ENCODE data around the gene GLIS1. TPM values are rescaled to one million over a fixed set of nuclear protein-coding genes. Genes with fewer than 3 reads are reported as not detected.

The GLIS1 gene
- total RNA-seq, 1 donor from 2014 or later, result 0.20 TPM

DNA sequence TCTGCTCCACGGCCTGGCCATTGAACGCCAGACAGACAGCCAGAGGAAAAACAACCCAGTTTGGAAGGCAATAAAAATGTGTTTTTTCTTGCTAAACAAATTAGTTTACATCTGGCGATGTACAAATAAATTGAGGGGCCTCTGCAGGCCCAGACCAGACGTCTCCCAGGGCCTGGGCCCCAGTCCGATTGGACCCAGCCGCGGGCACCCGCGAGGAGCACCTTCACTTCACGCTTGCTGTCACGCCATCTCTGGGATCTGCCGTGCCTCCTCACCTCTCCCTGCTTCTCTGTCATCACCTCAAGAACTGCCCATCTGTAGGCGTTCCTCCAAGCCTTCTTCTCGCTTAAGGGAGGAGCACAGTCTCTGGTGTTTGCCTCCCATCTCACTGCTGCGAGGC is 61.5 kb downstream of the GLIS1 start:
- ATAC-seq, result no peak

GRCh38 chr1:53672785-53673184 is 66.2 kb downstream of the GLIS1 start:
- no peak for ATAC-seq

DNA sequence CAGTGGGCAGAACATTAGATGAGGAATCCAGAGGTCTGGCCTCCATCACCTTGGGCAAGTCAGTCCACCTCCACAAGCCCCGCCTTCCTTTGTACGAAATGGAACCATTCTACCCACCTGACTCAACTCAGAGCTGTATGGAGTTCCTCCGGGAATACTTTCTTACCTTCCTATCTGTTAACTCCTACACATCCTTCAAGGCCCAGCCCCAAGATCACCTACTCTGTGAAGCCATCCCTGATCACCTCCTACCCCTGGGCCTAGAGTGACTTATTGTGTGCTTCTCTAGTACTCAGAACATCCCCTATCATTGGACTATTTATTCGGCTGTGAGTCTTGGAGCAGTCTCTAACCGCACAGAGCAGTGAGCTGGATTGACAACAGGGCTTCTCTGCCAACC is 66.7 kb downstream of the GLIS1 start:
- ATAC-seq, result no peak

DNA sequence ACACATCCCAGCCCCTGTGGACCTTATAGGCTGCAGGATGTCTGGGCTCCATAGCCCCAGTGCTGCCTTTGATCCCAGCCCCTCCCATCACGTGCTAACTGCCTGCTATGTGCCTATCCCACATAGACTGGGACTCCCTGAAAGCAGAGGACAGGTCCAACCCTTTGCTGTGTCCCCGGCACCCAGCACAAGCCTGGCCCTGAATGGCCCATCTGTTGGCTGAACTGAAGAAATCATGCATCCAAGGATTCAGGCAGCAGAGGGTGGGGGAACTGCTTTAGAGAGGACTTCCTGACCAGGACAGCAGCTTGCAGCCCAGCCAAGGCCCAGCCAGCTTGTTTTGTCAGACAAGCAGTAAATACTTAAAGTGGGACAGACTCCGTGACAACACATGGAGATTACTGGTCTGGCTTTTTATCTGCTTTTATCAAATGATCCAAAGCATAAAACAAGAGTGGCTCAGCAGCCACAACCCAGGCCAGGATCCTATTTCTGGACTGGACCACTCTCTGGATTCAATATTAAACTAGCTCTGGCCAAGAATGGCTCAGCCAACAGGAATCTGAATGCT is 69.3 kb downstream of the GLIS1 start:
- ATAC-seq, result peak; percentile 26

DNA sequence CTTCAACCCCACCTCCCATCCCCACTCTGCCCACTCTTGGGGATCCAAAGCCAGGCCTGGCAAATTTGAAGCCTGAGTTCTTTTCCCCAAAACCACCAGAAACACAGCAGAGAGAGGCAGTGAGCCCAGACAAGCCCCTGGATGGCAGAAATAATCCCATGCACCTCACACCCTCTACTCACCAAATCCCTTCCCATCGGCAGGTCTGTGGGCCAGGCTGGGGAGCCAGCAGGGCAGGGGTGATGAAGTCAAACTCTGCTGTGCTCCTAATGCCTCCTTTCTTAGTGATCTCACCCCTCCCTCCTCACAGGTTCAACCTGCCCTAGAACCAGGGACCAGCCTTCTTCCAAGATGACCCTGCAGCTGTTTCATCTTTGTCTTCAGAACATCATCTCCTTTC is 72.4 kb downstream of the GLIS1 start:
- ATAC-seq, result no peak

DNA sequence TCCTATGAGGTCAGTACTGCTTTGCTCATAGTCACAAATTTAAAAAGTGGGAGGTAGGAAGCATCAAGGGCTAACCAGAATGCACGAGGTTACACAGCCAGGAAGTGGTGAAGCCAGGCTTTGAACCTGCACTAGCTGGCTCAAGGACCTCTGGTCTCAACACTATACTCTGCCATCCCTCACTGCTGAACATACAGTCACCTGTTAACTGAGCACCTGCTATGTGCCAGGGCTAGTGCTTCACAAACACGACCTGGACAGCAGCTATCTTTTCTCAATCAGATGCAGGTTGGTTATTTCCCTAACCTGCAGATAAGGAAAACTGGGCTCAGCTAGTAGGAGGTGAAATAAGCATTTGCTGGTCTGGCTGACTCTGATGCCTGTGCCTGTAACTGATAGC is 73.0 kb downstream of the GLIS1 start:
- no peak for ATAC-seq

GRCh38 chr1:53663529-53664300 is 75.2 kb downstream of the GLIS1 start:
- no peak for ATAC-seq

DNA sequence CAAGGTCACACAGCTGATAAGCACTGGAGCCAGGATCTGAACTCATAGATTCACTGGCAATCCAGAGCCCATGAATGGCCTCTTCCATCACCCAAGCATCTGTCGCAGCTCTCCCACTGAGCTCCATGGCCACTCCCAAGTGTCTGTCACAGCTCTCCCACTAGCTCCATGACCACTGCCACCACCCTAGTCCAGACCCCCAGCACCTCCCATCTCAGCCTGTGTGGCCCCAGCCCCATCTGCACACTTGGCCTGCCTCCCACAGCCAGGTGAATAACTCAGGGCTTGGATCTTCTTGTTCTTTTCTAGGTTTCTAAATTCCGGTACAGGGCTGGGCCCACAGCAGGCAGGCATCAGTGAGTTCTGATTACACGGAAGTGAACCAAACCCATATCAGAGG is 76.0 kb downstream of the GLIS1 start:
- no peak for ATAC-seq

DNA sequence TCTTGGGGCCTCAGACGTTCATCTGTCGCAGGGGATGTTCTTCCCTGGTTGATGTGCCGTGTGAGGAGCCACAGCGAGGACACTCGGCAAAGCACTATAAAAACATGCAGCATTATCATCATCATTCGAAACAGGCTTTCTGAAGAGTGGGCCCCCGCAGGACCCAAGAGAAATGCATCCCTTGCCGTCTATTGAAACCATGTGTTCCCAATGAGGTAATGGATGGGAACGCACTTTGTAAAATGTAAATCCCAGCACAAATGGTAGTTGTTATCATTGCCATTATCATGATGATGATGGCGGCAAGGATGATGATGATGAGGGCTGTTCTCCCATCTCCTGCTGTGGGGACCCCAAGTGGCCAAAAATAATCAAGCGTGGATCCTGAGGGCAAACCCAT is 76.8 kb downstream of the GLIS1 start:
- ATAC-seq, result no peak

GRCh38 chr1:53661496-53661895 is 77.5 kb downstream of the GLIS1 start:
- ATAC-seq, result no peak

- ATAC-seq, result no peak
Observed at GRCh38 chr1:53660666-53661065, 78.3 kb downstream of the GLIS1 start.

- no peak for ATAC-seq
Observed at GRCh38 chr1:53659436-53659835, 79.5 kb downstream of the GLIS1 start.

- no peak for ATAC-seq
Observed at GRCh38 chr1:53658489-53659230, 80.3 kb downstream of the GLIS1 start.

DNA sequence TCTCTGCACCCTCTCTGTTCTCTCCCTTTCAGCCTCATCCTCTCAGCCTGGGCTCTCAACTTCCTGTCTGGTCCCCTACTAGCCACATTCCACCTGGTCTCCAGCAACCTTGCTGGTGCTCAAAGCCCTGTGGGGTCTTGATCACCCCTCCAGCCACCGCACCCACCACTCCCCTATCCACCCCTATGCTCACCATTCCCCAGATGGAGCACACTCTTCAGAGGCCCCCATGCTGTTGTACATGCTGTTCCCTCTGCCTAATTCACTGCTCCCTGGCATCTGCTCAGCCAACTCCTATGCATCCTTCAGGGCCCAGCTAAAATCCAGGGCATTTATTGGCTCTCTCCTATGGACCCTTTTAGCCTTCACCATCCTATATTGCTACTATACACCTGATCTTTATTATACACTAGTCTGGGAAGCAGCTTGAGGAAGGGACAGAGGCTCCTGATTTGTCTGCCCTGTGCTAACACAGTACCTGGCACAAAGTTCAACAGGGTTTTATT is 81.0 kb downstream of the GLIS1 start:
- ATAC-seq, result no peak

DNA sequence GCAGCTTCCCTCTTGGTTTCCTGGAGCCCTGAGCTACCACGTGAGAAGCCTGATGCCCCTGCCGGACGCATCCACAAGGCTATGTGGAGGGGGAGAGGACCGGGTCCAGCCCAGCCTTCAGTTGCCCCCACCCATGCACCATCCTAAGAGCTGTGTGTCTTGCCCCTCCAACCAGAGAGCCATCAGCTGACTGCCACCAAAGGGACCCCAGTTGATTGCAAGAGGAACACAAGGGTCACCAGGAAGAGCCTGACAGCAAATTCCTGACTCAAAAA is 81.5 kb downstream of the GLIS1 start:
- ATAC-seq, result no peak

- ATAC-seq, result no peak
Observed at GRCh38 chr1:53656747-53657530, 82.0 kb downstream of the GLIS1 start.

DNA sequence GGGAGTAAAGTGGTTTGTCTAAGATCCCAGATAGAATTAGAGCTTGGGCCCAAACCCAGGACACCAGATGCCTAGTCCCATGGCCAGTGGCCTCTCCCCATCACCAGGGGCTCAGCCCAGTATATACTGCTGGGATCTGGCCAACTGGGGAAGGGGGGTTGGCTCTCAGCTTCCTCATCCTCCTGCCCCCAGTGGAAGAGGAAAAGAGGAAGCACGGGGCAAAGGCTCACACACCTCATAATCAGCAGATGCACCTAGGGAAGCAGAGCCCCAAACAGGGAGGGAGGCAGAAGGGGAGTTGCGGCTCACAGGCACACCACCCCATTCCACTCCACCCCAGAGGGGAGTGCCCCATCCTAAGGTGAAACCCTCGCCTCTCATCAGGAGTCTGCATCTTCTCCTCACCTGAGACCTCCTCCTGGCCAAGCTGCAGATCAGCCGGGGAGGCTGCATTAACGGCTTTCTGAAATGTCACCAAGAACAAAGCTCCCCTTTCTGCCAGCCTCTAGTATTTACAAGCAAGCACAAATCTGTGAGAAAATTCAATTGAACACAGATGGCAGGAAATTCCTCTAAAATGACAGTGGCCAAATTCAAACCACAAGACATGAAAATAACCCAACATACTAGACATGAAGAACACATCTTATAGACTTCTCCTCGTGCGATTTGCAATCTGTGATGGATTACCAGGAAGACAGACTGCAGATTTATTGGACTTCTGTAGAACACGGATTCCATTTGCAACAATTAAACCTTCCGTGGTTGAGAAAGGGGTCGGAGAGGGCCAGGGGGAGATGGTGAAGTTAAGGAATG is 82.8 kb downstream of the GLIS1 start:
- ATAC-seq, result no peak

DNA sequence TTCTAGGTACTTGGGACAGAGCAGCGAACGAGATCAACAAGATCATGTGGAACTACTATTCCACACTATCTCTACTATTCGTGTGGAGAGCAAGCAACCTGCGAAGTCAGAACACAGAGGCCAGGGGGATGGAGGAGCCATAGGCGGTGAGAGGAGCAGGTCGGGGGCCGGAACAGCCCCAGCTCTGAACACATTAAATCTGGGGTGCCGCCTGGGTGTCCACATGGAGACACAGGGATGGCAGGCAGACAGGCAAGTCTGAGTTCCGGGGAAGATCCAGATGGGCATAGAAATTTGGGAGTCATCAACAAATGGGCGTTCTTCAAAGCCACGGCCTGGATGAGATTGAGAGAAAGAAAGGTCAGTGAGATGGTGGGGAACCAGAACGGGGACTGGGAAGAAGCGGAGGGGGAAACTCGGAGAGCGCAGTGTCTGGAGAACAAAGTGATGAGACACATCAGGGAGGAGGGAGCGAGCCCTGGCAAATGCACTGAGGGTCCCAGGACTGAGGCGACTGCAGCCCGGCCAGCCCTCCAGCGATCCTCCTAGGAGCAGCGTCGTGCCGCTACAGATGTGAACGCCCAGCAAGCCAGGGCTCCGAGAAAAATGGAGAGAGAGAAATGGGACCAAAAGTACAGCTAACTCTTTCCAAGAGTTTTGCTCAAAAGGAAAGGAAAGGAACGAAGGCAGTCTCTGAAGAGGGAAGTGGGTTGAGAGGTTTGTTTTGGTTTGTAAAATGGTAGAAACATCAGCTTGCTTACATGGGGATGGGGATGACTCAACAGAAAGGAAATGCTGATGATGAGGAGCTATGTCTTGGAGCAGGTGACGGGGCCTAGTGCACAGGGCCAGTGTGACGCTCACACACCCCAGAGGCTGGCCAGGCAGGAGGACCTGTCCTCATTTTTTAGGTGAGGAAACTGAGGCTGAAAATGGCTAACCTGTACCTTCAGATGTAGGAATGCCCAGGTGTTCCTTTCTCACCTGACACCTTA is 84.5 kb downstream of the GLIS1 start:
- ATAC-seq, result no peak

DNA sequence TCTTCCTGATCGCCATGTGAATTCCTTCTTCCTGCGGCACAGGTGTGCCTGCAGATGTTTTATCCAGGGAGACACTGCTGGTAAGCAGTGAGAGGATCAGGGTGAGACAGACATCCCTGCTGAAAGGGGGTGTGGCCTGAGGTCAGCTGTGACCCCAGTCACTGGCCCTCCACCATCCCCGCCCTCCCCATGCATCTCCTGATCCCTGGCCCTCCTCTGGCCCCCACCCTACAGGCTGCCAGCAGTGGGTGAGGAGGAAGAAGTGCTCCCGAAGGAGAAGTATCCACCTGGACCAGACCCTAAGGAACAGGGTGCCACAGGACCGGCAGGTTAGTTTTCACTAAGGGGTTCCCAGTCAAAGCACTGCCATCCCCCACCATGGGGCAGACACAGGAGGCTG is 85.3 kb downstream of the GLIS1 start:
- no peak for ATAC-seq

DNA sequence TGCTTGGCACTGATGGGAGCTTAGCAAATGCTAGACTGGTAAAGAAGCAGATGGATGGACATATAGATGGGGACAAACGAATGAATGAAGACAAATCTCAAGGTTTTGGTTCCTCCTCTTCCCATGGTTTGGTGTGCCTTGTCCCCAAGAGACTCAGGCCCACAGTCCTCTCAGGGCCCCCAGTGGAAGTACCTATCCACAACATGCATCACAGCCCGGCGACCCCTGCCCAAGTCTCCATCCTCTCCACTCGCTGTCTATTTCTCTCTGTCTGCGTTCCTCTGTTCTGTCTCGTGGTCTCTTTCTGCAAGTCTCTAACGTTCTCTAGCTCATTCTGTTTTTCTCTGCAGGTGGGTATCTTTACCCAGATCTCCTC is 85.8 kb downstream of the GLIS1 start:
- ATAC-seq, result no peak

All from esophagus mucosa (tissue), 1 donor.